G401.6 (cell line): ENCODE results near the gene EMX1.

Source experiments
- FAIRE-seq: peaks from 2 replicates; lab custom pipeline; 2012; peaks lifted over from hg19 to GRCh38; lab: Jason Lieb, UNC

The EMX1 gene

DNA sequence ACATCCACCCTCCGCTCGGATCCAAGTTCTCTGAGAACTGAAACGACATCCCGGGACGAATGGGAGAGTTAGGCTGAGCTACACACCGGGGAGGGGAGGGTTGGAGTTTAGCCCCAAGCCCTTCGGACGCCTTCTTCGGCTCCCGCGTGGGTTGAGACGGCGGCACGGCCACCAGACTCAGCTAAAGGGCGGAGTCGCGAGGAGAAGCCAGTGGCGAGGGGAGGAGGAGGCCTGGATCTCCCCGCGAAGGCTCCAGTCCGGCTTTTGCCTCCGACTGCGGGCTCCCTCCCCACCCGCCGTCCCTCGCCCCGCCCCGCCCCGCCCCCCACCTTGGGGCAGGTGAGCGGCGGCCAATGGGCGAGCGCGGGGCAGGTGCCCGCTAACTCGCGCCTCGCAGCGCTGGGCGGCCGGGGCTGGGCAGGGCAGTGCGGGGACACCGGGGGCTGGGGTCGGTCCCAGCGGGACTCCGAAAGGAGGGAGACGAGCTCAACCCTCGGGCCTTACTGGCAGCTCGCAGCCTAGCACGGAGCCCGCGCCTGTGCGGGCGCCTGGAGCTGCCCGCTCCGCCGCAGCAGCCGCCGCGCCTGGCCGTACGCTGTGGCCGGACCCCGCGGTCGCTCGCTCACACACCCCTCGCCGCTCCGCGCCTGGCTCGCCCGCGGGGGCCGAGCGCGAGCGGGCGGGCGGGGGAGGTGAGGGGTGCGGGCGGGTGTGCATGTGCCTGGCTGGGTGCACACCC is at the start of gene EMX1:
Gene EMX1, plus strand, starts transcription at position 382 of the 739 bp plus-strand sequence. Its CDS starts 334 bp downstream, at position 716.
- FAIRE-seq = no peak

DNA sequence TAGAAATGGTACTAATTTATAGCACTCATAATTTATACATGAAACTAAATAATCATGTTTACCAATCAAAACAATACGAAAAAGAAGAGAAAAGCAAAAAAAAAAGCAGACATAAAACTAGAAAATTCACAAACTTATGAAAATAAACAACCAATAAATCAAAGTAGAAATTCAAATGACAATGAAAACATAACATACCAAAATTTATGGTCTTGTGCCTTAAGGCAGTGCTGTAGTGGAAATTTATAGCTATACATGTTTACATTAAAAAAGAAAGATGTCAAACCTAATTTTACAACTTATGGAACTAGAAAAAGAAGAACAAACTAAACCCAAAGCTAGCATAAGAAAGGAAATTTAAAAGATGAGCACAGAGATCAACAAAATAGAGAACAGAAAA is 46.3 kb upstream of the EMX1 start:
- peak; percentile 17 for FAIRE-seq

- FAIRE-seq = no peak
These were observed 45.4 kb upstream of the EMX1 start for GRCh38 chr2:72871880-72872279.

DNA sequence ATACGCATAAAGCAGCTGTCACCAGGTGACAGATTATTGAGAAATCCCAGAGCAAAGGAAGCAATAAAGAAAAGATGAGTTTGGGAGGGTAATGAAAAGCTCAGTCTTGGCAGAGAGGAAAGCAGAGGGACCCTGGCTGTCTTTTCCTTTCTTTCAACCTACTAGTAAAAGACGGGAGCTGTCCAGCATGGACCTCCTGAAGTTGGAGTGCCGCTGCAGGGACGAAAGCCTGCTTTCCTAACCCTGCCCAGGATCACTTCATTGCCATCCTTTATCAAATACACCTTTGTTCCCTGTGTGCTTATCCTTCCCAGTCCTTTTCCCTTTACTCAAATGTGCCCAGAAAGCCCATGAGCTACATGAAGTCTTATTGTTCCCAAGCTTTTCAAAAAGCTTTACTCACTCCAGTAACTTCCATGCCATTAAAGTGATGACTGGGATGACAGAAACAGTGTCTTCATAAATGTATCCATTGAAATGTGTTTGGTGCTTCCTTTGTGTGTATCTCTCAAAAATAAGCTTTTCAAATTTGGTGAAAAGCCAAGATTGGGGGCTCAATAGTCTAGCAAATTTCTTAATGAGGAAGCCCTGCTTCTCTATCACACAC is 33.9 kb upstream of the EMX1 start:
- FAIRE-seq = no peak

- FAIRE-seq = no peak
These were observed 30.8 kb upstream of the EMX1 start for GRCh38 chr2:72886505-72887031.

- no peak for FAIRE-seq
These were observed 30.1 kb upstream of the EMX1 start, which contains the start of gene SPR for GRCh38 chr2:72887032-72887739. SPR (plus strand) TSS chr2:72887408; CDS start chr2:72887433, 25 bp downstream.

GRCh38 chr2:72887740-72888437 is 29.4 kb upstream of the EMX1 start:
- FAIRE-seq = peak; percentile 91

GRCh38 chr2:72888438-72889202 is 28.7 kb upstream of the EMX1 start:
- no peak for FAIRE-seq

- no peak for FAIRE-seq
These were observed 27.3 kb upstream of the EMX1 start for GRCh38 chr2:72889991-72890390.

DNA sequence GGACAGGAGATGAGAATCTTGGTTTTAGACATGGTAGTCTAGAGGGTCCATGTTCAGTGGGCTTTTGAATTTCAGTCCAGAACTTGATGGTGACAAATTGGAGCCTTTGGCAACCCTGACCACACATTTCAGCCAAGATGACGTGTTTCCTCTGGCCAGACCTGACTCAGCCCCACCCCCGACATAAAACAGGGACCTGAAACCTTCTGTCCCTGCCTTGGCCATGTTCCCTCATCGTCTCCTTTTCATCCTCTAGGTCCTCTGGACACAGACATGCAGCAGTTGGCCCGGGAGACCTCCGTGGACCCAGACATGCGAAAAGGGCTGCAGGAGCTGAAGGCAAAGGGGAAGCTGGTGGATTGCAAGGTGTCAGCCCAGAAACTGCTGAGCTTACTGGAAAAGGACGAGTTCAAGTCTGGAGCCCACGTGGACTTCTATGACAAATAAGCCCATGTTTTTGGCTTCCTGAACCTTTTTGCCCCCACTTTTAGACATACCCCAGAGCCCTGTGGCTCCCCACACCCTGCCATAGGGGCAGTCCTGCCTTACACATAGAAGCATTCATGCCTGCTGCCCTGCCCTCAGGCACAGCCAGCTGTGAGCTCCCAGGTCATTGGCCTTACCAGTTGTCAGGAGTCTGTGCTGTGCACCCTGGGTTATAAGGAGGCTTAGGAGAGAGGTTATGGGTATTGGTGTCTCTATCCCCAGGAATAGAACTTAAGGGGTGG is 26.1 kb upstream of the EMX1 start:
- FAIRE-seq = no peak

GRCh38 chr2:72892506-72893173 is 24.7 kb upstream of the EMX1 start:
- FAIRE-seq = no peak

GRCh38 chr2:72893594-72894319 is 23.6 kb upstream of the EMX1 start:
- FAIRE-seq = no peak

- no peak for FAIRE-seq
These were observed 22.8 kb upstream of the EMX1 start for GRCh38 chr2:72894514-72894913.

GRCh38 chr2:72895154-72895553 is 22.2 kb upstream of the EMX1 start:
- FAIRE-seq = no peak

GRCh38 chr2:72895759-72896281 is 21.5 kb upstream of the EMX1 start:
- no peak for FAIRE-seq

GRCh38 chr2:72896446-72896845 is 20.9 kb upstream of the EMX1 start:
- FAIRE-seq = no peak

GRCh38 chr2:72897785-72898584 is 19.3 kb upstream of the EMX1 start:
- no peak for FAIRE-seq

- FAIRE-seq = no peak
These were observed 18.8 kb upstream of the EMX1 start for GRCh38 chr2:72898585-72898906.
